Rectal smooth muscle tissue (tissue), 1 donor: ENCODE measurements around the gene VLDLR.

Experiments
- H3K27ac ChIP-seq: one replicate; pipeline ENCODE4 v1.7.0; 2013; ENCODE audit warnings: low read depth, low read length, inconsistent platforms
- H3K27me3 ChIP-seq: one replicate; pipeline ENCODE4 v1.7.0; 2013; ENCODE audit warnings: low read length; ENCODE audit not compliant: control insufficient read depth, insufficient read depth
- H3K36me3 ChIP-seq: one replicate; pipeline ENCODE4 v1.7.0; 2013; ENCODE audit warnings: low read length; ENCODE audit not compliant: control insufficient read depth, insufficient read depth
- H3K4me1 ChIP-seq: one replicate; pipeline ENCODE4 v1.7.0; 2013; ENCODE audit warnings: low read length; ENCODE audit not compliant: control insufficient read depth, insufficient read depth
- H3K4me3 ChIP-seq: one replicate; pipeline ENCODE4 v1.7.0; 2013; ENCODE audit warnings: low read length
- H3K9ac ChIP-seq: one replicate; pipeline ENCODE4 v1.7.0; 2013; ENCODE audit warnings: low read length

Gene VLDLR

GRCh38 chr9:2675834-2676233, 54.2 kb downstream of the VLDLR start:
- Histone ChIP-seq H3K27me3 (no peaks in the 10 kb centered on the region), H3K4me3 (no peak overlapping the region), H3K36me3 (no peaks in the 10 kb centered on the region), H3K9ac (no peak overlapping the region), H3K4me1 (no peaks in the 10 kb centered on the region), H3K27ac (no peak overlapping the region)

GRCh38 chr9:2676466-2676865, 54.9 kb downstream of the VLDLR start:
- Histone ChIP-seq H3K36me3 (no peaks in the 10 kb centered on the region), H3K4me1 (no peaks in the 10 kb centered on the region), H3K27me3 (no peaks in the 10 kb centered on the region), H3K27ac (no peak overlapping the region), H3K4me3 (no peak overlapping the region), H3K9ac (no peak overlapping the region)

DNA sequence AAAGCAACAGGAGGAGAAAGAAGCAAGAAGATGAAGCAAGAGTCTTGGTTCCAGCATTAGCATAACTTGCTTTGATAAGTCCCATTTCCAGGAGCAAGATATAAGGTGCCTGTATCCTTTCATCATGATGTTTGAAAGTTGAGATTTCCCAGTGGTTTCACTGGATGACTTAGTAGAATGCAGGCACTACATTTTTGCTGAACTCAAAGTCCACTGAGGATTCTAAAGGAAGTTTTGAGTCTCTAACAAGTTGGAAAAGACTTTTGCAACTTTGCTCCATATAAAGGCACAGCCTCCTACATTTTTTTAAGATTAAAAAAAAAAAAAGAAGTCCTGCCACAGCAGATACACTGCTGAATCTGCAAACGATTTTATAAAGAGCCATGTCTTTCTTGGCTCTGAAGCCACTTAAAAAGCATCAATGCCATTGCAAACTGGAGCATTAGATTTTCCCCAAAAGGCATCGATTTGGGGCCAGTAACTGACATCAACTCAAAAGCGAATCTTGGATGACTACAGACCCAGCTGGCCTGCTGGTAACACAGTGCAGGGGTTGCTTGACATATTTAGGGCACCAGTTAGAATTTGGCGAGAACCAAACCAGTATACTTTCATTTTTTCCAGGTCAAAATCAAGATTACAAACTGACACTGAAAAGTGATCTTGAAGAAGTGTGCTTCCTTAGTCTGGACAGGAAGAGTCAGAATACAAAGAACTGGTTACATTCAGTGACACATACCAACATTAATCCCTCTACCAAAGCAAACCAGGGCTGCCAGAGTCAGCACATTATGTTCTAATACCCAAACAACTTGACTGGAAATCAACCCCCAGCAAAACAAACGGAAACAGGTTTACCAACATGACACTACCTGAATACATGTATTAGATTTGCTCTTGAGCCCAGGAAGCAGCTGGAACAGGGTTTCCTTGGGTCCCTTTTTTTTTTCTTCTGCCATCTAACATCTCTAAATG, 56.6 kb downstream of the VLDLR start:
- H3K27ac ChIP-seq, result no peak overlapping the region

DNA sequence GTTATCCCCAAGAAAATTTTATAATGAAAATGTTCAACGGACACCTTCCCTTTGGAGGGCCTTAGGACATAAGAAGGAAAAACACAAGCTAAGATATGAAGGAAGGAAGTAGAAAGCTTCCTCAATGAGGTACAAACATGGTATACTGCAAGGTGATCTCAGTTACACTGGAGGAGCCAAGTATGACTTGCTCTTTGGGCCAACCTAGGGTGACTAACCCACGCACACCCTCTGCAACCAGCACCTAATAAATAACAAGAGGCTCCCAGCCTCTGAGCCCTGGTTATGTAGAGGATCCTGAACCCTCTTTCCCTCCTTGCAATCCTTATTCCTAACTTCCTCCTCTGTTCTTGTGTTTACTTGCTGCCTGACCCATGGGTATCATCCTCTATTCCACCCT, 57.4 kb downstream of the VLDLR start:
- no peaks in the 10 kb centered on the region for H3K36me3 ChIP-seq
- H3K27ac ChIP-seq, result no peak overlapping the region
- H3K9ac ChIP-seq, result no peak overlapping the region
- no peak overlapping the region for H3K4me3 ChIP-seq
- H3K27me3 ChIP-seq, result no peaks in the 10 kb centered on the region
- H3K4me1 ChIP-seq, result no peaks in the 10 kb centered on the region

More for the DNA sequence above, 56.6 kb downstream of the VLDLR start:
- no peaks in the 10 kb centered on the region for H3K4me1 ChIP-seq
- no peak overlapping the region for H3K9ac ChIP-seq
- H3K36me3 ChIP-seq, result no peaks in the 10 kb centered on the region
- no peak overlapping the region for H3K4me3 ChIP-seq
- no peaks in the 10 kb centered on the region for H3K27me3 ChIP-seq

GRCh38 chr9:2681981-2682380, 60.4 kb downstream of the VLDLR start:
- Histone ChIP-seq H3K4me3 (no peak overlapping the region), H3K36me3 (no peaks in the 10 kb centered on the region), H3K4me1 (no peaks in the 10 kb centered on the region), H3K27ac (no peak overlapping the region), H3K27me3 (no peaks in the 10 kb centered on the region), H3K9ac (no peak overlapping the region)

DNA sequence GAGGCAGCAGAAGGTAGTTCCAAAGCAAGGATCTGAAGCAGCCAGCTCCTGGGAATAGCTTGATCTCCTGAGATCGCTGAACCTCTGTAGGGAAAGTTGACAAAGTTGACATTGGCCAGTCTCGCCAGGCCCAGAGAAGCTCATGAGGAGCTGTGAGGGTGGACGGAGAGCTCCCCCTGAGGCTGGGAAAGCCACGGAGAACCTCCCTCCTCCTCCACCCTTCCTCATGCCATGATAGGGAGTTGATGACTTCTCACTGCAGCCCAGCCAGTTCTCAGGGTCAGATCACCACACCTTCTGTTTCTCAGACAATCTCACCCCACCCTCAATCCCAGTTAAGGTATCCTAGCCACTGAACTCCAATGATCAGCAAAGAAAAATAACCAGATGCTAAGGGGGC, 65.3 kb downstream of the VLDLR start:
- Histone ChIP-seq H3K27me3 (no peaks in the 10 kb centered on the region), H3K4me1 (no peaks in the 10 kb centered on the region), H3K36me3 (no peaks in the 10 kb centered on the region), H3K9ac (no peak overlapping the region), H3K4me3 (no peak overlapping the region), H3K27ac (no peak overlapping the region)

- H3K4me3 ChIP-seq, result no peak overlapping the region
- no peak overlapping the region for H3K9ac ChIP-seq
- no peaks in the 10 kb centered on the region for H3K27me3 ChIP-seq
- no peak overlapping the region for H3K27ac ChIP-seq
- no peaks in the 10 kb centered on the region for H3K4me1 ChIP-seq
- no peaks in the 10 kb centered on the region for H3K36me3 ChIP-seq
Observed at GRCh38 chr9:2688636-2689035, 67.0 kb downstream of the VLDLR start.

DNA sequence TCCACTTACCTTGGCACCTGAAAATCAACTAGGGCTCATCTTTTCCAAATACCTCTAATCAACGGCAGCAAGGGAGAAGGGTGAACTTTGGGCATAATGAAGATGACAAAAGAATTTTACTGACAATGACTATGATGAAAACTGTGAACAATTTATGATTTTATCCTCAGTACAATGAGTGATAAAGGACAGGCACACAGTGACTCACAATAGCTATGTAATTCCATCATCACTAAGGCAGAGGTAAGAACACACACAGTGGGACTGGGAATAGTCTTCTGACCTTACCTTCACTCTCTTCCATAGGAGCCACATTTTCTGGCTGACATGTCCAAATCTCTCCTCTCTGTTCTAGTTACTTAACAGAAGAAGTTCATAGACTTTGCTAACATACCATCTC, 69.6 kb downstream of the VLDLR start:
- Histone ChIP-seq H3K27ac (no peak overlapping the region), H3K9ac (no peak overlapping the region), H3K4me1 (no peaks in the 10 kb centered on the region), H3K36me3 (no peaks in the 10 kb centered on the region), H3K4me3 (no peak overlapping the region), H3K27me3 (no peaks in the 10 kb centered on the region)

- no peak overlapping the region for H3K9ac ChIP-seq
- no peaks in the 10 kb centered on the region for H3K36me3 ChIP-seq
- H3K4me3 ChIP-seq, result no peak overlapping the region
- H3K27me3 ChIP-seq, result no peaks in the 10 kb centered on the region
- H3K4me1 ChIP-seq, result no peaks in the 10 kb centered on the region
- no peak overlapping the region for H3K27ac ChIP-seq
Observed at GRCh38 chr9:2691626-2692025, 70.0 kb downstream of the VLDLR start.

GRCh38 chr9:2693056-2693455, 71.5 kb downstream of the VLDLR start:
- no peak overlapping the region for H3K9ac ChIP-seq
- H3K4me1 ChIP-seq, result no peaks in the 10 kb centered on the region
- H3K36me3 ChIP-seq, result no peaks in the 10 kb centered on the region
- no peaks in the 10 kb centered on the region for H3K27me3 ChIP-seq
- no peak overlapping the region for H3K4me3 ChIP-seq
- H3K27ac ChIP-seq, result no peak overlapping the region

DNA sequence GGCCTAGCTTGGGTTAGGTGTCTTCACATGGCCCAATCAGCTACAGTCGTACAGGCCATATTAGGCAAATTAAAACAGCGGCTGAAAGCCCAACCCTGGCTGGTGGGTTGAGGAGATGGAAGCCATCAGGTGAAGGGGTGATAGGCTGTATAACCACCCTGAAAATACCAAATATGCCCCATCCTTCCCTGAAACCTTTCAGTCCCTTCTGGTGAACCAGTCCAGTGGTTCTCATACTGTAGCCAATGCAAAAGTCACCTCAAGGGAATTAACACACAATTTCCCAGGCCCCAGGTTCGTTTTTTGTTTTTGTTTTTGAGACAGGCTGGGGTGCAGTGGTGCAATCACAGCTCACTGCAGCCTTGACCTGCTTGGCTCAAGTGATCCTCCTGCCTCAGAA, 75.9 kb downstream of the VLDLR start:
- Histone ChIP-seq H3K9ac (no peak overlapping the region), H3K36me3 (no peaks in the 10 kb centered on the region), H3K4me3 (no peak overlapping the region), H3K27ac (no peak overlapping the region), H3K4me1 (no peaks in the 10 kb centered on the region), H3K27me3 (no peaks in the 10 kb centered on the region)

DNA sequence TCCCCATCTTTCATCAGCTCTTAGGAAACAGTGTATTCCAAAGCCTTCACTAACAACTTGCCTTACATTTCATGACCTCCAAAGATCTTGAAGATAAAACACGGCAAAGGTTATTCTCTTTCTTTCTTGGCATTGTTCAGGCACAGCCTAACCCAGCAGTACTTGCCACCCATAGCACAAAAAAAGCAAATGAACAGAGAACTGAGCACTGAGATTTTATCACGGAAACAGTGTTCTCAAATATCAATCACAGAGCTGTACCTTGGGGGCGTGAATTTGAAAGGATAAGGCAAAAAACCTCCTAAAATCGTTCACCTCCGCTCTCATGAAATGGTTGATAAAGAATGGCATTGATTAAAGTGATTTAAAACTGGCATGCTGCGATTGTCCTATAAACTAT, 78.8 kb downstream of the VLDLR start:
- Histone ChIP-seq H3K27ac (no peak overlapping the region), H3K9ac (no peak overlapping the region), H3K36me3 (no peaks in the 10 kb centered on the region), H3K4me1 (no peaks in the 10 kb centered on the region), H3K4me3 (no peak overlapping the region), H3K27me3 (no peaks in the 10 kb centered on the region)

DNA sequence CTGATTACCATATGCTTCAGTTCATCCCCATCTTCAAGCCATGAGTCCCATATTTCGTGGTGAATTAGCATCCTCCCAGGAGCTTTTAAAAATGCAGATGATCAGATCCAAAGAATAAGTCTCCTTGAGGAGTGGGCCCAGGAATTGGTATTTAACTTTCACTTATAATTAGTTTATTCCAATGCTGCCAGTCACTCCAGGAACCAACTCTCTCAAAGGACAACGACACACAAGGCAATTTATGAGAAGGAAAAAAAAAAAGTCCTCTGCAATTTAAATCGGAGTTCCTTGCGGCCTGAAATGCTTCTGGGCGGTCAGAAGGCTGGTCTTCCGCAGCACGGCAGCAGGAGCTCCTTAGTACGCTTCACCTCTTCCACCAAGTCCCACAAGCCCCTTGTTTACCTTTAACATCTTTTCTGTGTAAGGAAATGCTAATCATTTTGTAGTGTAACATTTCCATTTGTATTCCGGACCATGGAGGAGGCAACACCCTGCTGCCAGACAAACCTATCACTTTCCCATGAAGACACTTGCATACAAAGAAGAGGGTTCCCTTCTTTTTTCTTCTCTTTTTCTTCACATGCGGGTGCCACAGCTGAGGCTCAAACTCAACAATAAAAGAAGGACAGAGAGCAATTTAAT, 79.4 kb downstream of the VLDLR start:
- Histone ChIP-seq H3K4me1 (no peaks in the 10 kb centered on the region), H3K4me3 (no peak overlapping the region), H3K36me3 (no peaks in the 10 kb centered on the region), H3K9ac (no peak overlapping the region), H3K27ac (no peak overlapping the region), H3K27me3 (no peaks in the 10 kb centered on the region)
